ENCODE measurements around the gene PHB1. TPM values are rescaled to one million over a fixed set of nuclear protein-coding genes. Genes with fewer than 3 reads are reported as not detected.
"Not testable (repeated sequence)": the region's sequence is repeated elsewhere in the genome, so short reads cannot be mapped to it uniquely, and the experiment has no call there.

The PHB1 gene
- total RNA-seq, 1 donor from 2014 or later = 157 TPM

- no peak for DNase-seq (ENCODE audit: low read depth in 2 of 2)
These were observed 33.6 kb downstream of the PHB1 start for GRCh38 chr17:49381033-49381432.

- no peak for DNase-seq (ENCODE audit: low read depth in 2 of 2)
These were observed 34.8 kb downstream of the PHB1 start for GRCh38 chr17:49379926-49380325.

- no peak for DNase-seq (ENCODE audit: low read depth in 2 of 2)
These were observed 36.4 kb downstream of the PHB1 start for GRCh38 chr17:49378311-49378710.

GRCh38 chr17:49375544-49375943 is 39.1 kb downstream of the PHB1 start:
- DNase-seq (ENCODE audit: low read depth in 2 of 2) = no peak

- DNase-seq (ENCODE audit: low read depth in 2 of 2) = no peak
These were observed 41.6 kb downstream of the PHB1 start for GRCh38 chr17:49373115-49373514.

- no peak for DNase-seq (ENCODE audit: low read depth in 2 of 2)
These were observed 42.3 kb downstream of the PHB1 start for GRCh38 chr17:49372425-49372824.

GRCh38 chr17:49370971-49371834 is 43.5 kb downstream of the PHB1 start:
- DNase-seq (ENCODE audit: low read depth in 2 of 2) = no peak

- no peak for DNase-seq (ENCODE audit: low read depth in 2 of 2)
These were observed 44.9 kb downstream of the PHB1 start for GRCh38 chr17:49369760-49370159.

- no peak for DNase-seq (ENCODE audit: low read depth in 2 of 2)
These were observed 45.6 kb downstream of the PHB1 start for GRCh38 chr17:49369089-49369488.

- DNase-seq (ENCODE audit: low read depth in 2 of 2) = peak in 1 of 2 donors; percentile 26
These were observed 49.0 kb downstream of the PHB1 start for GRCh38 chr17:49365667-49366066.

- DNase-seq (ENCODE audit: low read depth in 2 of 2) = not testable (repeated sequence)
These were observed 49.6 kb downstream of the PHB1 start for GRCh38 chr17:49365126-49365525.

GRCh38 chr17:49364119-49364518 is 50.6 kb downstream of the PHB1 start:
- DNase-seq (ENCODE audit: low read depth in 2 of 2) = no peak

GRCh38 chr17:49363251-49363650 is 51.4 kb downstream of the PHB1 start:
- no peak for DNase-seq (ENCODE audit: low read depth in 2 of 2)

- no peak for DNase-seq (ENCODE audit: low read depth in 2 of 2)
These were observed 52.0 kb downstream of the PHB1 start for GRCh38 chr17:49362723-49363117.

GRCh38 chr17:49361902-49362722 is 52.6 kb downstream of the PHB1 start, which contains the start of gene ZNF652:
Gene ZNF652 (minus strand): TSS chr17:49362250. CDS start chr17:49317725, 44,525 bp downstream.
- DNase-seq (ENCODE audit: low read depth in 2 of 2) = peak; percentile 63 to 88

- DNase-seq (ENCODE audit: low read depth in 2 of 2) = peak in 1 of 2 donors; percentile 6
These were observed 53.4 kb downstream of the PHB1 start for GRCh38 chr17:49361129-49361901.

- peak in 1 of 2 donors; percentile 63 for DNase-seq (ENCODE audit: low read depth in 2 of 2)
These were observed 53.9 kb downstream of the PHB1 start for GRCh38 chr17:49360796-49361128.

- peak in 1 of 2 donors; percentile 15 for DNase-seq (ENCODE audit: low read depth in 2 of 2)
These were observed 54.5 kb downstream of the PHB1 start for GRCh38 chr17:49359990-49360795.

- no peak for DNase-seq (ENCODE audit: low read depth in 2 of 2)
These were observed 55.9 kb downstream of the PHB1 start for GRCh38 chr17:49358641-49359247.

GRCh38 chr17:49357516-49357915 is 57.2 kb downstream of the PHB1 start:
- no peak for DNase-seq (ENCODE audit: low read depth in 2 of 2)
